MM.1S (cell line): ENCODE measurements around the gene RMDN3.

ENCODE experiments used
- DNase-seq: peaks from one replicate; pipeline ENCODE4 v3.0.0-alpha.2; 2015
- H2AFZ ChIP-seq: fragments of 300-600 bp; sonication (generic); 2 replicates; pipeline ENCODE4 v1.6.0; 2016; ENCODE audit warnings: antibody characterized with exemption, low read length
- H3F3A ChIP-seq: fragments of 300-600 bp; sonication (generic); 2 replicates; pipeline ENCODE4 v1.6.1; 2016; ENCODE audit warnings: mild to moderate bottlenecking, antibody characterized with exemption, low read length, moderate library complexity, mixed read lengths; ENCODE audit not compliant: insufficient read depth
- H3K27ac ChIP-seq: fragments of 300-600 bp; sonication (generic); 2 replicates; pipeline ENCODE4 v1.5.1; 2016; ENCODE audit warnings: mild to moderate bottlenecking, low read length
- H3K27me3 ChIP-seq: fragments of 300-600 bp; sonication (generic); replicated peaks from 2 replicates; pipeline ENCODE4 v1.6.0; 2016; ENCODE audit warnings: low read length; ENCODE audit not compliant: insufficient read depth
- H3K36me3 ChIP-seq: fragments of 300-600 bp; sonication (generic); replicated peaks from 2 replicates; pipeline ENCODE4 v1.6.1; 2016; ENCODE audit warnings: mild to moderate bottlenecking, low read length, mixed read lengths; ENCODE audit not compliant: insufficient read depth
- H3K4me1 ChIP-seq: fragments of 300-600 bp; sonication (generic); 2 replicates; pipeline ENCODE4 v1.6.1; 2016; ENCODE audit warnings: low read length, mixed read lengths
- H3K4me2 ChIP-seq: fragments of 300-600 bp; sonication (generic); 2 replicates; pipeline ENCODE4 v1.6.0; 2016; ENCODE audit warnings: low read depth, low read length
- H3K4me3 ChIP-seq: fragments of 300-600 bp; sonication (generic); 2 replicates; pipeline ENCODE4 v1.5.1; 2016; ENCODE audit warnings: low read length, mixed read lengths
- H3K79me2 ChIP-seq: fragments of 300-600 bp; sonication (generic); 2 replicates; pipeline ENCODE4 v1.6.1; 2016; ENCODE audit warnings: mixed run types, low read length, mixed read lengths
- H3K9ac ChIP-seq: fragments of 300-600 bp; sonication (generic); 2 replicates; pipeline ENCODE4 v1.6.1; 2016; ENCODE audit warnings: low read length, mixed read lengths
- H3K9me2 ChIP-seq: fragments of 300-600 bp; sonication (generic); replicated peaks from 2 replicates; pipeline ENCODE4 v1.6.1; 2016; ENCODE audit warnings: mild to moderate bottlenecking, low read length, mixed read lengths; ENCODE audit not compliant: insufficient read depth
- H3K9me3 ChIP-seq: fragments of 300-600 bp; sonication (generic); replicated peaks from 2 replicates; pipeline ENCODE4 v1.6.1; 2016; ENCODE audit warnings: mild to moderate bottlenecking, low read length, mixed read lengths; ENCODE audit not compliant: insufficient read depth
- H4K20me1 ChIP-seq: fragments of 300-600 bp; sonication (generic); 2 replicates; pipeline ENCODE4 v1.6.1; 2016; ENCODE audit warnings: mild to moderate bottlenecking, low read length, moderate library complexity, mixed read lengths; ENCODE audit not compliant: insufficient read depth
- EZH2 ChIP-seq: fragments of 300-600 bp; sonication (generic); optimal IDR thresholded peaks from 2 replicates; pipeline ENCODE3; 2017; ENCODE audit warnings: low read depth, mild to moderate bottlenecking, antibody characterized with exemption, low read length, mixed read lengths
- EZH2phosphoT487 ChIP-seq: fragments of 300-600 bp; sonication (generic); IDR thresholded peaks from 2 replicates; pipeline ENCODE4 v1.6.1; 2018; ENCODE audit warnings: antibody characterized with exemption, low read length
- TF ChIP-seq, protein P1 (sequence below): fragments of 300-600 bp; sonication (generic); IDR thresholded peaks from 2 replicates; pipeline ENCODE4 v1.5.1; 2016; ENCODE audit warnings: antibody characterized with exemption, low read length, mixed read lengths

RMDN3 gene

DNA sequence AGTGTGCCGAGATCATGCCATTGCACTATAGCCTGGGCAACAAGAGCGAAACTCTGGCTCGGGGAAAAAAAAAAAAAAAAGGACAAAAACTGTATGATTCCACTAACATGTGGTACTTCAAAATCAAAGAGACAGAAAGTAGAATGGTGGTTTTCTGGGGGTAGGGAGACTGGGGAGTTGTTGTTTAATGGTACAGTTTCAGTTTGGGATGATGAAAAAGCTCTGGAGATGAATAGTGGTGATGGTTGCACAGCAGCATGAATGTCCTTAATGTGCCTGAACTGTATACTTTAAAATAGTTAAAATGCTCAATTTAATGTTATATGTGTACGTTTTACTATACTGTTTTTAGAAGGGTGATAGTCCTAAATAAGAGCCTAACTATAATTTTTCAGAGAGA lies 32.7 kb downstream of the RMDN3 start:
- Histone ChIP-seq H3K4me1 (no peaks in the 10 kb centered on the region), H3K9me2 (no peaks in the 10 kb centered on the region), H3K27ac (no peak overlapping the region), H2AFZ (no peak overlapping the region), H3K27me3 (no peaks in the 10 kb centered on the region), H3K9me3 (no peaks in the 10 kb centered on the region), H3K9ac (no peak overlapping the region), H3K4me2 (no peak overlapping the region), H3K36me3 (peaks cover 3% of the 10 kb centered on the region; the same call in 1 of the 2 replicates), H3K79me2 (no peaks in the 10 kb centered on the region), H3K4me3 (no peak overlapping the region), H3F3A (no peaks in the 10 kb centered on the region), H4K20me1 (no peaks in the 10 kb centered on the region)
- TF ChIP-seq EZH2 (no peak), EZH2phosphoT487 (no peak)
- TF ChIP-seq, protein P1, sequence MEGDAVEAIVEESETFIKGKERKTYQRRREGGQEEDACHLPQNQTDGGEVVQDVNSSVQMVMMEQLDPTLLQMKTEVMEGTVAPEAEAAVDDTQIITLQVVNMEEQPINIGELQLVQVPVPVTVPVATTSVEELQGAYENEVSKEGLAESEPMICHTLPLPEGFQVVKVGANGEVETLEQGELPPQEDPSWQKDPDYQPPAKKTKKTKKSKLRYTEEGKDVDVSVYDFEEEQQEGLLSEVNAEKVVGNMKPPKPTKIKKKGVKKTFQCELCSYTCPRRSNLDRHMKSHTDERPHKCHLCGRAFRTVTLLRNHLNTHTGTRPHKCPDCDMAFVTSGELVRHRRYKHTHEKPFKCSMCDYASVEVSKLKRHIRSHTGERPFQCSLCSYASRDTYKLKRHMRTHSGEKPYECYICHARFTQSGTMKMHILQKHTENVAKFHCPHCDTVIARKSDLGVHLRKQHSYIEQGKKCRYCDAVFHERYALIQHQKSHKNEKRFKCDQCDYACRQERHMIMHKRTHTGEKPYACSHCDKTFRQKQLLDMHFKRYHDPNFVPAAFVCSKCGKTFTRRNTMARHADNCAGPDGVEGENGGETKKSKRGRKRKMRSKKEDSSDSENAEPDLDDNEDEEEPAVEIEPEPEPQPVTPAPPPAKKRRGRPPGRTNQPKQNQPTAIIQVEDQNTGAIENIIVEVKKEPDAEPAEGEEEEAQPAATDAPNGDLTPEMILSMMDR = no peak
- DNase-seq = no peak

DNA sequence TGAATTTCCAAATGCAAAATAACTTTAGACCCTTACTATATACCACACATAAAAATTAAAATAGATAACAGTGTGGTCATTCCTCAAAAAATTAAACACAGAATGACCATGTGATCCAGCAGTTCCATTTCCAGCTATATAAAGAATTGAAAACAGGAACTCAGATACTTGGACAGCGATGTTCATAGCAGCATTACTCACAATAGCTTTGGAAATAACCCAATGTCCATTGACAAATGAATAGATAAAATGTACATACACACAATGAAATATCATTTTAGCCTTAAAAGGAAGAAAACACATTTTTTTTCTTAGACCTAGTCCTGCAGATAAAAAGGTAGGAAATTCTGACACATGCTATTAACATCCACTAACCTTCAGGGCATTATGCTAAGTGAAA lies 33.4 kb downstream of the RMDN3 start:
- Histone ChIP-seq H3K27ac (no peak overlapping the region), H3K36me3 (peaks cover 3% of the 10 kb centered on the region; the same call in 1 of the 2 replicates), H3K4me3 (no peak overlapping the region), H3K27me3 (no peaks in the 10 kb centered on the region), H3K4me2 (no peak overlapping the region), H3K79me2 (no peaks in the 10 kb centered on the region), H4K20me1 (no peaks in the 10 kb centered on the region), H3K4me1 (no peaks in the 10 kb centered on the region), H2AFZ (no peak overlapping the region), H3F3A (no peaks in the 10 kb centered on the region), H3K9me2 (no peaks in the 10 kb centered on the region), H3K9ac (no peak overlapping the region), H3K9me3 (no peaks in the 10 kb centered on the region)
- no peak for DNase-seq
- TF ChIP-seq EZH2 = no peak
- no peak for TF ChIP-seq EZH2phosphoT487
- TF ChIP-seq, protein P1 = no peak

DNA sequence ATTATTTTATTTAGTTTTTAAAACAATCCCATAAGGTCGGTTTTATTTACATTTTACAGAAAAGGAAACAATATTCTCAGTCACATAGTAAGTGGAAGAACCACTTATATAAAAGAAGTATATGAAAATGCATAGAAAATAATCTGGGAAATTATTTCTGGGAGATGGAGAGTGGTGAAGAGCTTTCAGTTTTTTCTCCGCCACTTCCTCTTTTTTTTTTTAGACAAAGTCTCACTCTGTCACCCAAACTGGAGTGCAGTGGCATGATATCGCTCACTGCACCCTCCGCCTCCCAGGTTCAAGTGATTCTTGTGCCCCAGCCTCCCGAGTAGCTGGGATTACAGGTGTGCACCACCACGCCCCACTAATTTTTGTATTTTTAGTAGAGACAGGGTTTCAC lies 38.9 kb downstream of the RMDN3 start:
- Histone ChIP-seq H3K4me3 (no peak overlapping the region), H3K9ac (no peak overlapping the region), H3K36me3 (peaks cover 6% of the 10 kb centered on the region; the same call in 1 of the 2 replicates), H3K9me2 (no peaks in the 10 kb centered on the region), H3F3A (no peaks in the 10 kb centered on the region), H3K4me1 (no peaks in the 10 kb centered on the region), H3K27ac (no peak overlapping the region), H4K20me1 (no peaks in the 10 kb centered on the region), H2AFZ (no peak overlapping the region), H3K27me3 (no peaks in the 10 kb centered on the region), H3K79me2 (no peaks in the 10 kb centered on the region), H3K4me2 (no peak overlapping the region), H3K9me3 (no peaks in the 10 kb centered on the region)
- TF ChIP-seq EZH2phosphoT487 (no peak), EZH2 (no peak)
- TF ChIP-seq, protein P1 = no peak
- no peak for DNase-seq
